Measurements from ENCODE around the gene ARL15. TPM values are rescaled to one million over a fixed set of nuclear protein-coding genes. Genes with fewer than 3 reads are reported as not detected.
"Not testable (repeated sequence)": the region's sequence is repeated elsewhere in the genome, so short reads cannot be mapped to it uniquely, and the experiment has no call there.

Gene ARL15
- total and polyA plus RNA-seq, 2 of the 8 experiments (the other 6 are each of a cell fraction or from before 2014, with no cell fraction given): 9.9 to 21.2 TPM

- H3K23me2 ChIP-seq (ENCODE audit: low read depth, low read length); H2BK5ac ChIP-seq (ENCODE audit: low read depth, low read length); H2AFZ ChIP-seq (ENCODE audit: low read length); H3K4me2 ChIP-seq (ENCODE audit: insufficient read depth in 1 of 2, low read depth in 2 of 2, low read length in 2 of 2); H2BK15ac ChIP-seq (ENCODE audit: low read length); H3K36me3 ChIP-seq (ENCODE audit: control insufficient read depth in 2 of 4, insufficient read depth in 4 of 4, low read length in 3 of 4); H3K79me1 ChIP-seq (ENCODE audit: low read depth, low read length); H3K9ac ChIP-seq (replicated peaks in 1 of 4; ENCODE audit: extremely low read depth in 1 of 4, low read depth in 3 of 4, low read length in 3 of 4); H2BK12ac ChIP-seq (ENCODE audit: low read depth, low read length); H4K91ac ChIP-seq (replicated peaks; ENCODE audit: insufficient read length, low read length); H3K27me3 ChIP-seq (replicated peaks in 1 of 4; ENCODE audit: control insufficient read depth in 3 of 4, extremely low read depth in 1 of 4, insufficient read depth in 3 of 4, low read length in 3 of 4); H4K5ac ChIP-seq (ENCODE audit: insufficient read length, low read depth, low read length); H3K79me2 ChIP-seq (ENCODE audit: control insufficient read depth in 1 of 2, insufficient read depth in 2 of 2, low read length in 2 of 2); POLR2A ChIA-PET (ENCODE audit: partially characterized antibody); H2BK20ac ChIP-seq (ENCODE audit: low read length); H3K56ac ChIP-seq (replicated peaks; ENCODE audit: insufficient read length, low read depth, low read length); H2AK5ac ChIP-seq (ENCODE audit: low read depth, low read length); H2BK120ac ChIP-seq (replicated peaks; ENCODE audit: low read depth, low read length); H3K18ac ChIP-seq (ENCODE audit: extremely low read depth, low read length); H3K9me3 ChIP-seq (ENCODE audit: insufficient read depth in 2 of 2, low read depth in 1 of 2, low read length in 1 of 2); H4K8ac ChIP-seq (ENCODE audit: extremely low read depth, insufficient read depth, low read length); H3K27ac ChIP-seq (ENCODE audit: low read depth, low read length); FAIRE-seq; DNase-seq (ENCODE audit: low read depth in 1 of 2, low spot score in 2 of 2); H3K23ac ChIP-seq (ENCODE audit: insufficient read length); H3K4me3 ChIP-seq (ENCODE audit: extremely low read depth in 1 of 4, insufficient read depth in 2 of 4, low read depth in 3 of 4, low read length in 4 of 4); H4K20me1 ChIP-seq (replicated peaks in 1 of 2; ENCODE audit: control insufficient read depth in 1 of 2, insufficient read depth in 2 of 2, low read length in 2 of 2); H3K14ac ChIP-seq (ENCODE audit: insufficient read length); H3K4me1 ChIP-seq (replicated peaks in 1 of 4; ENCODE audit: control insufficient read depth in 3 of 4, insufficient read depth in 4 of 4, low read length in 3 of 4); H3K4ac ChIP-seq (replicated peaks; ENCODE audit: insufficient read length, low read depth, low read length): not testable (repeated sequence)
- CTCF ChIA-PET (ENCODE audit: partially characterized antibody): interaction anchor here (1.6 to 2.1 kb wide), 2 partner anchors 10 to 392 kb away, joined by 6 to 7 read pairs; no protein-coding TSS in a partner anchor
- WGBS, 2 experiments (ENCODE audit: extremely low coverage in 1 of 2, insufficient coverage in 1 of 2, insufficient read length in 1 of 2, insufficient replicate concordance in 2 of 2, low coverage in 1 of 2, low lambda C conversion rate in 2 of 2, missing lambda C conversion rate in 1 of 2): 95% methylated on average over 17 of the region's 19 CpGs; no CpG with 5 or more reads in 1 of the 2 experiments
Observed at GRCh38 chr5:53836851-53837430, 473.4 kb downstream of the ARL15 start.

Data from H1 (cell line).